H9 (cell line): ENCODE measurements around the gene LILRB3. TPM values are rescaled to one million over a fixed set of nuclear protein-coding genes. Genes with fewer than 3 reads are reported as not detected.

Experiments
- DNase-seq: peaks from one replicate; pipeline ENCODE4 v3.0.0-alpha.2; 2017
- H2AFZ ChIP-seq: one replicate; pipeline ENCODE4 v1.6.1; 2013; ENCODE audit warnings: mild to moderate bottlenecking, low read length, control low read depth, moderate library complexity
- H2AK5ac ChIP-seq: 2 replicates; pipeline ENCODE4 v1.6.1; 2013; ENCODE audit warnings: low read length, control low read depth, mixed read lengths; ENCODE audit not compliant: insufficient read length
- H2BK120ac ChIP-seq: one replicate; pipeline ENCODE4 v1.6.1; 2013; ENCODE audit warnings: low read depth, mild to moderate bottlenecking, low read length, control low read depth, inconsistent platforms; ENCODE audit not compliant: poor library complexity, severe bottlenecking
- H2BK12ac ChIP-seq: 2 replicates; pipeline ENCODE4 v1.6.1; 2013; ENCODE audit warnings: low read length, control low read depth, mixed read lengths, low read depth; ENCODE audit not compliant: insufficient read length
- H2BK15ac ChIP-seq: 2 replicates; pipeline ENCODE4 v1.6.1; 2013; ENCODE audit warnings: low read depth, low read length, control low read depth
- H2BK20ac ChIP-seq: one replicate; pipeline ENCODE4 v1.6.1; 2013; ENCODE audit warnings: low read depth, mild to moderate bottlenecking, low read length, control low read depth, inconsistent platforms; ENCODE audit not compliant: poor library complexity, severe bottlenecking
- H2BK5ac ChIP-seq: 2 replicates; pipeline ENCODE4 v1.6.1; 2013; ENCODE audit warnings: low read length, control low read depth, mixed read lengths; ENCODE audit not compliant: insufficient read length
- H3K14ac ChIP-seq: 2 replicates; pipeline ENCODE4 v1.6.1; 2013; ENCODE audit warnings: low read length, control low read depth; ENCODE audit not compliant: insufficient read depth
- H3K18ac ChIP-seq: 2 replicates; pipeline ENCODE4 v1.6.1; 2013; ENCODE audit warnings: low read depth, mild to moderate bottlenecking, mixed read lengths, low read length, control low read depth; ENCODE audit not compliant: insufficient read length
- H3K23ac ChIP-seq: 2 replicates; pipeline ENCODE4 v1.6.1; 2013; ENCODE audit warnings: low read length, control low read depth, mixed read lengths, low read depth; ENCODE audit not compliant: insufficient read length
- H3K23me2 ChIP-seq: 2 replicates; pipeline ENCODE4 v1.6.1; 2013; ENCODE audit warnings: low read depth, mild to moderate bottlenecking, mixed read lengths, low read length, control low read depth; ENCODE audit not compliant: insufficient read length, poor library complexity, severe bottlenecking
- H3K27ac ChIP-seq: 2 replicates; pipeline ENCODE4 v1.5.1; 2013; ENCODE audit warnings: low read length, control low read depth, mixed read lengths, low read depth; ENCODE audit not compliant: insufficient read length
- H3K27me3 ChIP-seq: 2 replicates; pipeline ENCODE4 v1.6.1; 2013; ENCODE audit warnings: low read length, control low read depth, inconsistent platforms; ENCODE audit not compliant: insufficient read depth
- H3K4ac ChIP-seq: 2 replicates; pipeline ENCODE4 v1.6.1; 2013; ENCODE audit warnings: low read depth, mild to moderate bottlenecking, control low read depth, inconsistent platforms, low read length, moderate library complexity
- H3K4me1 ChIP-seq: 2 replicates; pipeline ENCODE4 v1.6.1; 2013; ENCODE audit warnings: low read length, control low read depth, inconsistent platforms; ENCODE audit not compliant: insufficient read depth
- H3K4me2 ChIP-seq: 2 replicates; pipeline ENCODE4 v1.6.1; 2013; ENCODE audit warnings: low read length, control low read depth, mixed read lengths; ENCODE audit not compliant: insufficient read length, insufficient read depth
- H3K56ac ChIP-seq: 2 replicates; pipeline ENCODE4 v1.6.1; 2013; ENCODE audit warnings: low read depth, mild to moderate bottlenecking, mixed read lengths, low read length, control low read depth; ENCODE audit not compliant: insufficient read length
- H3K79me1 ChIP-seq: 2 replicates; pipeline ENCODE4 v1.6.1; 2013; ENCODE audit warnings: low read depth, mild to moderate bottlenecking, moderate library complexity, low read length, control low read depth, inconsistent platforms; ENCODE audit not compliant: insufficient read depth, poor library complexity, severe bottlenecking
- H3K79me2 ChIP-seq: 2 replicates; pipeline ENCODE4 v1.6.1; 2013; ENCODE audit warnings: low read length, control low read depth, inconsistent platforms; ENCODE audit not compliant: insufficient read depth
- H3K9ac ChIP-seq: 2 replicates; pipeline ENCODE4 v1.6.1; 2013; ENCODE audit warnings: low read length, control low read depth, mixed read lengths; ENCODE audit not compliant: insufficient read length; ENCODE audit errors: extremely low read depth
- H3K9me3 ChIP-seq: one replicate; pipeline ENCODE4 v1.6.1; 2013; ENCODE audit warnings: low read depth, low read length, inconsistent platforms; ENCODE audit not compliant: control insufficient read depth
- H3T11ph ChIP-seq: one replicate; pipeline ENCODE4 v1.6.1; 2013; ENCODE audit warnings: mild to moderate bottlenecking, low read length, control low read depth, inconsistent platforms
- H4K20me1 ChIP-seq: one replicate; pipeline ENCODE4 v1.6.1; 2013; ENCODE audit not compliant: control insufficient read depth, insufficient read length, insufficient read depth
- H4K5ac ChIP-seq: 2 replicates; pipeline ENCODE4 v1.6.1; 2013; ENCODE audit warnings: low read depth, mild to moderate bottlenecking, mixed read lengths, low read length, control low read depth; ENCODE audit not compliant: insufficient read length
- H4K8ac ChIP-seq: replicated peaks from 2 replicates; pipeline ENCODE4 v1.6.1; 2013; ENCODE audit warnings: low read length, control low read depth, mixed read lengths, low read depth; ENCODE audit not compliant: insufficient read length
- H4K91ac ChIP-seq: 2 replicates; pipeline ENCODE4 v1.6.1; 2013; ENCODE audit warnings: low read depth, mild to moderate bottlenecking, moderate library complexity, mixed read lengths, low read length, control low read depth; ENCODE audit not compliant: insufficient read length
- H3K27ac Mint-ChIP-seq, 3 experiments: 2 replicates in 2 of 3; 3 replicates in 1 of 3; pipeline ENCODE4 v1.8.0; 2020 to 2021; ENCODE audit warnings: mixed read lengths in 3 of 3, mild to moderate bottlenecking in 1 of 3, moderate library complexity in 1 of 3
- H3K27me3 Mint-ChIP-seq: 2 replicates; pipeline ENCODE4 v1.8.0; 2021; ENCODE audit warnings: low read depth, mild to moderate bottlenecking, moderate library complexity, mixed read lengths
- H3K36me3 Mint-ChIP-seq, 3 experiments: 2 replicates in 2 of 3; 3 replicates in 1 of 3; pipeline ENCODE4 v1.8.0; 2020 to 2021; ENCODE audit warnings: low read depth in 3 of 3, mixed read lengths in 3 of 3; ENCODE audit not compliant: insufficient read depth in 1 of 3
- H3K4me1 Mint-ChIP-seq, 2 experiments: 2 replicates each; pipeline ENCODE4 v1.8.0; 2020; ENCODE audit warnings: mixed read lengths in 2 of 2
- H3K4me3 Mint-ChIP-seq, 2 experiments: 2 replicates in 1 of 2; 3 replicates in 1 of 2; pipeline ENCODE4 v1.8.0; 2020 to 2021; ENCODE audit warnings: mild to moderate bottlenecking in 2 of 2, mixed read lengths in 2 of 2, moderate library complexity in 1 of 2
- H3K9me3 Mint-ChIP-seq, 2 experiments: 2 replicates in 1 of 2; 3 replicates in 1 of 2; pipeline ENCODE4 v1.8.0; 2020; ENCODE audit warnings: mild to moderate bottlenecking in 2 of 2, mixed read lengths in 2 of 2, moderate library complexity in 1 of 2
- CTCF ChIP-seq: fragments of 200-600 bp; sonication (generic); conservative IDR thresholded peaks from 3 replicates; pipeline ENCODE4 v1.8.0; 2021; ENCODE audit warnings: antibody characterized with exemption, mild to moderate bottlenecking
- WGBS: extraction: QIAGEN DNeasy Blood & Tissue Kit; methylation state at CpG from one replicate; pipeline ENCODE4 v1.1.7; 2013; ENCODE audit warnings: missing lambda C conversion rate, low lambda C conversion rate, mixed read lengths; ENCODE audit not compliant: insufficient read length; ENCODE audit errors: extremely low coverage; 5-methylcytosine and 5-hydroxymethylcytosine counted together
- total RNA-seq: library from RNA; stranded (reverse); gene quantifications from 2 replicates; pipeline ENCODE4 v1.2.1, GENCODE V29; 2021

LILRB3 gene
- total RNA-seq, 1 experiment from 2014 or later: not detected

GRCh38 chr19:54203151-54203611 is 19.6 kb downstream of the LILRB3 start:
- Histone ChIP-seq H3K23me2 (peaks cover 7% of the 10 kb centered on the region), H3K4ac (no peak overlapping the region), H3K79me1 (peaks cover 6% of the 10 kb centered on the region), H4K8ac (no peak overlapping the region), H4K5ac (no peak overlapping the region), H4K91ac (no peak overlapping the region), H3K9ac (peak overlapping the region; percentile 62), H2BK12ac (no peak overlapping the region), H3K14ac (no peak overlapping the region), H2BK15ac (no peak overlapping the region), H3T11ph (no peak overlapping the region), H4K20me1 (peaks cover 3% of the 10 kb centered on the region), H2BK20ac (no peak overlapping the region), H3K27ac (no peak overlapping the region), H2AFZ (no peak overlapping the region), H2BK5ac (no peak overlapping the region), H3K56ac (no peak overlapping the region), H3K27me3 (no peaks in the 10 kb centered on the region), H2AK5ac (no peak overlapping the region), H2BK120ac (no peak overlapping the region), H3K9me3 (no peaks in the 10 kb centered on the region), H3K4me1 (peaks cover 3% of the 10 kb centered on the region), H3K79me2 (peaks cover 39% of the 10 kb centered on the region), H3K18ac (no peak overlapping the region), H3K23ac (no peak overlapping the region), H3K4me2 (peak overlapping the region; percentile 89)
- Mint-ChIP-seq H3K4me1 (peaks cover 45 to 68% of the 10 kb centered on the region in 2 experiments), H3K27me3 (no peaks in the 10 kb centered on the region; the same call in 1 of the 2 replicates), H3K36me3 (peaks cover 72 to 76% (median 75%) of the 10 kb centered on the region in 3 experiments), H3K27ac (peak overlapping the region; percentile 50 to 92 (median 79); a peak in 5 of 7 replicates), H3K9me3 (no peaks in the 10 kb centered on the region), H3K4me3 (peak overlapping the region; percentile 95 to 98)
- no peak for TF ChIP-seq CTCF
- WGBS: no CpG with 5 or more reads among the region's 9 CpGs
- DNase-seq: no peak
